Islet precursor cell (in vitro differentiated cells): ENCODE data around the gene CCDC74B.
"Not testable (repeated sequence)": the region's sequence is repeated elsewhere in the genome, so short reads cannot be mapped to it uniquely, and the experiment has no call there.

Experiments
- DNase-seq: peaks from one replicate; pipeline ENCODE4 v3.0.0-alpha.2; 2018

The CCDC74B gene

DNA sequence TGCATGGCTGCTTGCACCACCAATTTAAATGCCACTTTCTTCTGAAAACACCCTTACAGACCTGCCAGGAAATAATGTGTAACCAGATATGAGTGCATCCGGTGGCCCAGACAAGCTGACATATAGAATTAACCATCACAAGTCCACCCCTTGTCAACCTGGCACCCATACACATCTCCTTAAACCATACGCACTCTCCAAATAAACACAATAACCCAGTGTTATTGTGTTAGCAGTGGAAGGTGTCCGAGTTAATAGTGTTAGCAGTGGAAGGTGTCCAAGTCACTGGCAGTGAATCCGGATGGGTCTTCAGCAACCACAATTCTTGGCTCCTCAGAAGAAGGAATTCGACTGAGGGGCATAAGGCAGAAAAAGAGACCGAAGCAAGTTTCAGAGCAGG is 3.6 kb upstream of the CCDC74B start:
- DNase-seq: not testable (repeated sequence)

DNA sequence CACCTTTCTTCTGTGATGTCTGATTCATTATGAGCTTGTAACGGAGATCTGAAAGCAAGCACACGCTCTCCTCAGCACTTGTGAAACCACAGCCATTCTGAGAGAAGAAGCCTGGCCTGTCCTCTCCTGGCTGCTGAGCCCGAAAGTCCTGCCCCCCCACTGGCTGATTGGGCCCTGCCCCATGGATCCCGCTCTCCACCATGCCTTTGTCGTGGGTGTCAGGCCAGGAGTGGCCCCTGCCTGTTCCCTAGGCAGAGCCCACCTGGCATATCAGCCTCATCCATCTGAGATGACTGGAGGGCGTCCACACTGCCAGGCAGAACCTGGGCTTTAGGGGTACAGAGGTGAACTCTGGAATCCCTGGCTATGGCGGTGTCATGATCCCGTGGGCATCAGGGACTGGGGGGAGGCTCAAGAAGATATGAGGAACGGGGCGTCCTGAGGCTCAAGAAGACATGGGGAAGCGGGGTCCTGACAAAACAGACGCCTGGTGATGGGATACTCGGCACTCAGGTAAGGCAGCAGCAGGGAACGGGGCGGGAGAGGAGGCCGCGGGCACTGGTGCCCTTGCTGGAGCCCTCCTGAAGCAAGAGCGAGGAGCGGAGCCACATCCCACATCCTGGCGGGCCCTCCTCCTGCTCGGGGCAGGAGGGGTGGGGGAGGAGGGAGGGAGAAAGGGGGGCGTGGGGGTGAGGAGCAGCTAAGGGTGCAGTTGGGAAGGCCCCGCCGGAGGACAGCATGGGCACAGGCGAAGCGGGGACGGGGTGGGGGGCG is 1.5 kb downstream of the CCDC74B start:
- DNase-seq: peak; percentile 62

GRCh38 chr2:130142396-130143265 is 2.3 kb downstream of the CCDC74B start:
- peak; percentile 29 for DNase-seq

DNA sequence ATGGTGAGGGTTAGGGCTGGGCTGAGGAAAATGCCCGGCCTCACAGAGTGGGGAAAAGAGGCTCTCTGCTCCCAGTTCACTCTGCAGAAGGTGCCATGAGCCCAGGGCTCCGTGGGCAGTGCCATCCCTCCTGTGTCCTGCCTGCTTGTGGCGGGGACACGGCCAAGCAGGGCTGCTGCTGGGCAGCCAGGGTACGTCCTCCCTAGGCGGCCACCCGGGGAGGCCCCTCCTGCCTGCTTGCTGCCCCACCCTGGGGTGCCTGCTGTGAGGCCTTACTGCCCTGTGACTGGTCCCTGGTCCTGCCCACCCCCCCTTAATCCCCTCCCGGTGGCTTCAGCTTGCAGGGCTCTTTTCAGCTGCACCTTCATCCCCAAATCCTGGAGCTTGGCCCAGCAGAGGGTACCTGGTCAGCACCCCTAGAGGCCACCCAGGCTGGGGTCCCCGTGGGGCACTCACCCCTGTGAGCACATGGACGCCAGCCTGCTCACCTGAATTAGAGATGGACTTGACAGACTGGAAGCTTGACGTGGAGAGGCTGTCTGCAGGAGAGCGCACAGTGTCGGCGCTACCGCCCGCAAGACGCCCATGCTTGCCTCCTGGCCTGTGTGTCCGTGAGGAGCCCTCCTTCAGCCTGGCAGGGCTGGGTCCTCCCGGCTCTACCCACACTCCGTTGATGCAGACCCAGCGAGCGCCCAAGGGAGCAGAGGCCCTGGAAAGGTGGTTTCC is 3.1 kb downstream of the CCDC74B start:
- DNase-seq: peak; percentile 40

DNA sequence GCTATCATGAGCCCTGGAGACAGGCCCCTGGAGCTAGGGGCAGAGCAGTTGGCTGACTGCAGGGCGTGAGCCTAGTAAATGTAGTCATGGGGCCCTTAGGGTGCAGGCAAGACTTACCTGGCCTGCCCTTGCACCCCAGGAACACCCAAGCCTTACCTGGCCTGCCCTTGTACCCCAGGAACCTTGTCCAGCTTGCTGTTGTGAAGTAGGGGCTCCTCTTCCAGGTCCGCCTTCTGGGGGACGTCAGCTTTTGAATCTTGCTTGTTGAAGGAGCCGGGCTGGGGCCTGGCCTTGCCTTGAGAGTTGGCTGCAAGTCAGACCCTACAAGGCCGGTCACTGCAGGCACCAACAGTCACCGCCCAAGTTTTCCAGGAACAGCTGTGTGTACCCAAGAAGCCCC is 3.9 kb downstream of the CCDC74B start:
- peak; percentile 12 for DNase-seq

- peak; percentile 1 for DNase-seq
These were observed 4.4 kb downstream of the CCDC74B start for GRCh38 chr2:130140516-130140915.

GRCh38 chr2:130139331-130140280 is 5.3 kb downstream of the CCDC74B start:
- peak; percentile 32 for DNase-seq

DNA sequence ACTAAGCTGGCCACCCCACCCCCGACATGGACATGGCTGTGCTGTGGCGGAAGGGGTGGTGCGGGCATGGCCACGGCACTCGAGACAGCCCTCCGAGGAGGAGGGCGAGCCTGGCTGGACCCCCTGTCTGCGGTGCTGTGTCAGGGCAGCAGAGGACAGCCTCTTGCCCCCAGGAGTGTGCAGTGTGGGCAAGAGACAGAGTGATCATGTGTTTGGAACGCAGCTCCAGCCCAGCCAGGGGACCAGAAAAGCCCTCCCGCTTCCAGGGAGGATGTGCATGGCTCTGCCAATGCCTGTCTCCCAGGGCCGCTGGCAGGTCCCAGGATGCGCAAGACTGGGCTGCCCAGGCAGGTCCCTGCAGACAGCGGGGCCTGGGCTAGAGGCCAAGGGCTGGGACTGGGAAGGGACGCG is 6.1 kb downstream of the CCDC74B start:
- peak; percentile 37 for DNase-seq

- DNase-seq: peak; percentile 22
These were observed 6.6 kb downstream of the CCDC74B start for GRCh38 chr2:130138326-130138725.

DNA sequence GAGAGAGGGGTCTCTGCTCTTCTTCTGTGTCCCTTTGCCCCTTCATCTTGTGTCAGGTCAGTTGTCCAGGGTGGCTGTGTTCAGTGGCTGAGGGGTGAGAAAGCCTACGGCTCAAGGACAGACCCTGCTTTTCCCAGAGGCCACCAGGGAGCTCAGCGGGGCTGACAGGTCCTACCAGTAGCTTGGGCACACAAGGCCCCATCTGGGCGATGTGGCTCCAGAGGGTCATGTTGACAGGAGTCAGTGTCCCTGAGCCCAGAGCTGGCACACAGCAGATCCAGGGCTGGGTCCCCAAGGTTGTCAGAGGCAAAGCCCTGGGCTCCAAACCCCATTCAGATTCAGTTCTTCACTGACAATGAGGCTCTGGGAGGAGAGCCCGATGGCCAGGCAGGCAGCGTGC is 7.8 kb downstream of the CCDC74B start:
- DNase-seq: peak; percentile 39

DNA sequence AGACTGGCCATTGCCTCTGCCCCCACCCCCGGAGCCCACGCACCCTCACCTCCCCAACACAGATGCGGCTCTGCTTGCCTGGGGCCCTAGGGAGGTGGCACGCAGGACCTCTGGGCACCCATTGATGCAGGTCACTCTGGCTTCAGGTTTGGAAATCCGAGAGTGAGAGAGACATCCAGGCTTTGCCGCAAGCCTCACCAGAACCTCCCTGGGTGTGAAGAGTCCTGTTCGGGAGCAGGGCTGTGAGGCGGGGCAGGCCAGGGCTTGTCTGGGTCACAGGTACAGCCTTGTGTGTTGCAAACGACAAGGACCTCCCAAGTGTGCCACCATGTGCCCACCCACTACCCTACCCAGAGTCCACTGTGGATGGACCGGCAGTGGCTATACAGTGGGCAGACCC is 8.4 kb downstream of the CCDC74B start:
- peak; percentile 37 for DNase-seq

- DNase-seq: peak; percentile 24
These were observed 9.0 kb downstream of the CCDC74B start for GRCh38 chr2:130135692-130136541.

DNA sequence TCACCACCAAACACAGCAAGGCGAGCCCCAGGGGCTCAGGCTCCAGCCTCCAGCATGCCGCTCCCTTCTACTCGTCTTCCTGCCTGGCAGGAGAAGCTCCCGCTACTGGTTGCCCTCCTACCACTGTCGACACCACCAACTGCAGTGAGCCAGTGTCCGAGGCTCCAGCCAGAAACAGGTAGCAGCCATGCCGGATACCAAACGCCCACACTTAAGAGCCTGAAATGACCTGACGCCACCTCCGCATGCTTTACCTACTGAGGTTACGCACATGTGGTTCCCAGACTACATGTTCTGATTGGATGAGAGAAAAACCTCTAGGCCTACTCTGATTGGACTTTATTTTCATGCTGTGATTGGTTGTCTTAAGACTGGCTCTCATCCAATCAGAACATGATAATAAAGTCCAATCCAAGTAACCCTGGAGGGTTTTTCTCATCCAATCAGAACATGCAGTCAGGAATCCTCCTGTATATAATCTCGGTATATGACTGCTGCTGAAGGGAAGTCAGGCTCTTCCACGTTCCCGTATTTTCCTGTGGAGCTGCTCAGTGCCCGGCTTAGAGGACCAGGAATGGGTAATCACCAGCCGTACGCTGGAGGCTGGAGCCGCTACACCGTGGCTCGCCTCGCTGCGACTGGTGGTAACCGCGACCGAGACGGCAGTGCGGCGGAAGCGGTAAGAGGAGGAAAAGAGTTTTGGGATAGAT is 15.6 kb downstream of the CCDC74B start, which contains the start of gene POTEF:
Gene POTEF, minus strand, starts transcription at position 103 of the 710 bp plus-strand sequence. CDS start 8,707 bp downstream, outside the sequence.
- peak; percentile 93 for DNase-seq

DNA sequence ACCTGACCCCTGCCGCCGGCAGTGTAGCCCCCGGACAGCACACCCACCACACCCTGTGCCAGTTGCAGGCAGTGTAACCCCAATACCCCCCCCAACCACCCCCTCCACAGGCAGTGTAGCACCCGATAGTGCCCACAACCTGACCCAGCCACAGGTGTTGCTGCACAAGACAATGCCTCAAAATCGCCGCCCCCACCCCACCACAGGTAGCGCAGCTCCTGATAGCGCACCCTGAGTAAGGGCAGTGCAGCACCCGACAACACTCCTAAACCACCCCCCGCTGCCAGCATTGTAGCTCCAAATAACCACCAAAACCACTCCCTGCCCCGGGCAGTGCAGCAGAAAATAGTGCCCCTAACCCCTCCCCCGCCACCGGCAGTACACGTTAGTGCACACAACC is 16.4 kb downstream of the CCDC74B start:
- peak; percentile 32 for DNase-seq

DNA sequence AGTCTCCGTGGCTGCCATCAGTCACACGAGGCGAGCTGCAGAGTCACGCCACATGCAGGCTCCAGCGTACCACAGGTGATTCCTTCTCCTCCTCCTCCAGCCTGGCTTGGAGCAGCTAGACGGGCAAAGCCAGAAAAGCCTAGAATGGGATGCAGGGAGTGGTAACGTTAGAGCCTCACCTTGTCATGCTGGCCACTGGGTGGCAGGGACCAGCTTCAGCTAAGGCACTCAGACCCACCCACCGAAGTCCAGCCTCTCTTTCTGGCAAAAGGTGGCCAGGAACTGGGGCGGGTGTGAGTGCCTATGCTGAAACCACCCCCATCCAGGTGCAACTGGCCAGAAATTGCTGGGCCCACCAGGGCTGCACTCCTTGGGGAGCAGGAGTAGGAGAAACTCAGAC is 17.2 kb downstream of the CCDC74B start:
- DNase-seq: not testable (repeated sequence)

- DNase-seq: not testable (repeated sequence)
These were observed 24.0 kb downstream of the CCDC74B start for GRCh38 chr2:130120924-130121323.

DNA sequence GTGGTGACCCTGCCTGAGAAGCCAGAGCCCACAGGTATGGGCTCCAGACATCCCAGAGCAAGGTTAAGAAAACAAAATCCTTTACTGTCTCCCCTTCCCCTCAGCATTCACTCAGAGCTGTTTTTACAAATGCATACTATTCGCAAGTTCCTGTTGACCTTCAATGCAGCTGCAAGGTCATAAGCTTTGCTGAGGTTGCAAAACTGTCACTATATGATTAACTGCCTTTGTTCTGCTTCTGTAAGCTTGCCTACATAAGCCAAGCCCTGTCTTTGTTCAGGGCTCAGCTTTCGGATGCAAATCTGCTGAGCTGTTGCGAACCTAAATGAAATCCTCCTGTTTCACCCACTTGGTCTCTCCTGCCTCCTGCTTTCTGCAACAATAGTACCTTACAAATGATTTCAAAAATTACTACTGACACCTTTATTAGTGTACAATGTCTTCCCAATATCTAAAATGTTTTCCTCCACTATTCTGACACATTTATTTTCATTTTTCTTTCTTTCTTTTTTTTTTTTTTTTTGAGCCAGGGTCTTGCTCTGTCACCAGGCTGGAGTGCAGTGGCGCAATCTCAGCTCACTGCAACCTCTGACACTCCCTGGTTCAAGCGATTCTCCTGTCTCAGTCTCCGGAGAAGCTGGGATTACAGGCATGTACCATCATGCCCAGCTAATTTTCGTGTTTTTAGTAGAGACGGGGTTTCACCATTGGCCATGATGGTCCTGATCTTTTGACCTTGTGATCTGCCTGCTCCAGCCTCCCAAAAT is 42.1 kb downstream of the CCDC74B start:
- peak; percentile 7 for DNase-seq
